HG03342 (cell line): ENCODE results near the gene RER1.
A peak's percentile ranks its signal among the peaks of the same experiment; 100 is the strongest.

Experiments
- ATAC-seq: cut with Tn5 transposase; IDR thresholded peaks from one replicate; pipeline ENCODE4 v1.9.1; 2021; ENCODE audit warnings: mild to moderate bottlenecking, moderate library complexity; ENCODE audit not compliant: unreplicated experiment

RER1 gene, protein sequence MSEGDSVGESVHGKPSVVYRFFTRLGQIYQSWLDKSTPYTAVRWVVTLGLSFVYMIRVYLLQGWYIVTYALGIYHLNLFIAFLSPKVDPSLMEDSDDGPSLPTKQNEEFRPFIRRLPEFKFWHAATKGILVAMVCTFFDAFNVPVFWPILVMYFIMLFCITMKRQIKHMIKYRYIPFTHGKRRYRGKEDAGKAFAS

GRCh38 chr1:2391041-2391930 lies at the start of gene RER1, which contains the start of gene MORN1:
TSS of gene RER1 (plus strand) at chr1:2391841. CDS start at chr1:2395791, 3,950 bp downstream.
TSS of gene MORN1 (minus strand) at chr1:2391554. CDS start at chr1:2391533, 21 bp downstream.
- peak; percentile 86 for ATAC-seq

- ATAC-seq, result no peak
These were observed 49.1 kb upstream of the RER1 start for GRCh38 chr1:2342384-2343022.

GRCh38 chr1:2343023-2343935 lies 48.4 kb upstream of the RER1 start:
- ATAC-seq, result no peak

- ATAC-seq, result no peak
These were observed 47.4 kb upstream of the RER1 start for GRCh38 chr1:2344121-2344681.

- no peak for ATAC-seq
These were observed 46.8 kb upstream of the RER1 start for GRCh38 chr1:2344744-2345296.

- ATAC-seq, result no peak
These were observed 46.2 kb upstream of the RER1 start for GRCh38 chr1:2345297-2346075.

DNA sequence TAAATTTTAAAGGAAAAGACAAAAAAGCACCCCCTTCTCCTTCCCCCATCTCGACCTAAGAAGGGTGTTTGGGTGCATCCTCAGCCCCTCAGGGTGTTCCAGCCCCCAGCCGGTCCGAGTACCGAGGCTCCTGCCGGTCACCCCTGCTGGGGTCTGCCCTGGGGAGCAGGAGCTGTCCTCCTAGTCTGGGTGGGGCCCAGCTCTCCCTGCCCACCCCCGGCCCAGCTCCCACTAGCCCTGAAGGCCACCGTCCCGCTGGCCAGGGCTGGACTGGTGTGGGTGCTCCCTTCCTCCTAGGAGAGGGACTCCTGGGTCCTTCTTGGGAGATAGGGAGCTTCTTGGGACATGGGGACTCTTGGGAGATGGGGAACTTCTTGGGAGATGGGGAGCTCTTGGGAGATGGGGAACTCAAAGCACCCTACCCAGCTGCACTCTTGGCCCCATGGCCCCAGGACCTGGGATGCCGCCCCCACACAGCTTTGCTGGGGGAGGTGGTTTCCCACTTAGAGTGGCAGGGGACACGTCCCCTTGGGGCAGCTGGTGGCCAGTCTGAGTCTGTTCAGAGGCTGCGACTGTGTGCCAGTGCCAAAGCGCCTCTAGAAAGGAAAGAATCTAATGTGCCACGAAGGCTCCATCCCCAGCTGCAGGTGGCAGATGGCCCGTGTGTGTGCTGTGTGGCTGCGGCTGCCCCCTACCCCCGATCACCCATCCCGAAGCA lies 44.8 kb upstream of the RER1 start:
- ATAC-seq, result no peak

- no peak for ATAC-seq
These were observed 44.2 kb upstream of the RER1 start for GRCh38 chr1:2347409-2347785.

GRCh38 chr1:2347896-2348295 lies 43.7 kb upstream of the RER1 start:
- ATAC-seq, result no peak

- no peak for ATAC-seq
These were observed 43.0 kb upstream of the RER1 start for GRCh38 chr1:2348346-2349325.

DNA sequence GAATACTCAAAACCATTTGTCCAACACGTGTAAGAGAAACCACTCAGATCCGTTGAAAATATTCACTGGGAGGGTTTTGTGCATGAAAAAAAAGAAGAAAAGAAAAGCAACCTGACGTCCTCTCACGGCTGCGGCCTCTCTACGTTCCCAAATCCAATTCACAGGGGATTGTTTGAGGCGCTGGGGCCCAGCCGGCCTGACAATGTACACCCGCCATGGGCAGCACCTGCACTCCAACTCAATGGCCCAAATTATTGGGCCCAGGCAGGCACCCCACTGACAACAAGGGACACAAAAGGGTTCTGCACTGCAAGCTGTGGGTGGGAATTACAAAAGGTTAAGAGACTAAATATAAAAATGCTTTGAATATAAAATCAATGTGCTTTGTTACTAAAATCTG lies 41.8 kb upstream of the RER1 start:
- ATAC-seq, result no peak

DNA sequence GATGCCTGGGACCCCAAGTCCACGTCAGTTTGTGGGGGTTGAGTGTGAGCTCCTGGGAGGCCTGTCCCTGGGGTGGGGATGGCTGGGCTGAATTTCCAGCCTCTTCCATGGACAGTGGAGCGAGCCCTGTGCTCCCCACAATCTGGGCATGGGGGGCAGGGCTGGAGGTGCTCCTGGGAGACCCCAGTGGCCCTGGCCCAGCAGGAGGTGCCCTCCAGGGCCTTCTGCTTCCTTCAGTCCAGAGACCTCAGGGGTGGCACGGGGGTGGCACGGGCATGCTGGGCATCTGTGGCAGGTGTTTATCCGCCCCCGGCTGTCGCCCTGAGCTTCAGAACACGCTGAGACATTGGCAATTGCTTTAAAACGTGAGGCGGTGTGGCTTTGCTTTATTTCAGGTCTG lies 41.1 kb upstream of the RER1 start:
- ATAC-seq, result no peak

- ATAC-seq, result no peak
These were observed 40.6 kb upstream of the RER1 start for GRCh38 chr1:2350911-2351655.

DNA sequence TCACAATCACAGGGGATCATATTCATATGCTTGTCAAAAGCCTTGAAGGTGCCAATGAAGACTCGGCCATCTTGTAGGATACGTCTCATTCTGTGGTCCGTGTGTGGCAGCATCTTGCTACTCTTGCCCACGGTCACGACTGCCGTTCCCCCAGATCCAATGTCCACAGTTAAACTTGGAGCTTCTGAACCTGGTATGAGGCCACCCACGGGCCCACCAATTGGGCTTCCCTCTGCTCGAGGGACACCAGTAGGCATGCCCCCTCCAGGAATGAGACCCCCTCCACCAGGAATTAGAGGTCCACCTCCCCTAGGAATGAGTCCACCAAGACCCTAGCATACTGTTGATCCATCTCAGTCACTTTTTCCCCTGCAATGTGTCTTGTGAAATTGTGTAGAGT lies 39.9 kb upstream of the RER1 start:
- no peak for ATAC-seq

GRCh38 chr1:2352341-2352896 lies 39.2 kb upstream of the RER1 start:
- no peak for ATAC-seq

- ATAC-seq, result no peak
These were observed 38.6 kb upstream of the RER1 start for GRCh38 chr1:2352897-2353550.
